GM19193 (cell line): Measurements from ENCODE around the gene URB2.

Source experiments
- POLR2A ChIP-seq: IDR thresholded peaks from 4 replicates; pipeline ENCODE4 v1.6.1; 2011; ENCODE audit not compliant: insufficient read depth, insufficient read length; ENCODE audit errors: extremely low read depth

Gene URB2

DNA sequence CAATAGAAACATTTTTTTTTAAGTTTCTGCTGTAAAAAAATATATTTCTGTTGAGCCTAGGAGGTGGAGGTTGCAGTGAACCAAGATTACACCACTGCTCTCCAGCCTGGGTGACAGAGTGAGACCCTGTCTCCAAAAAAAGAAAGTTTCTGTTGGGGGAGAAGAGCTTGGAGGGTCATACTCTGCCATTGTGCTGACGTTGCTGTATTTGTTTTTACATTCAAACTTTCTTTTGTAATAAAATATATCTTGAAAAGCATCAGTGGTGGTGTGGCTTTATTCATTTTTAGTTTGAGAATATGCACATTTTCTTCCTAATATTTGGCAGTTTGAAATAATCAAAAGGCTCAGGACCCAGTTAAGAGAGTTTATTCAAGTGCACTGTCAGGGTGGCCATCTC lies 64.6 kb downstream of the URB2 start:
- no peak for TF ChIP-seq POLR2A

- TF ChIP-seq POLR2A, result no peak
Observed at GRCh38 chr1:229691362-229691761, 65.3 kb downstream of the URB2 start.

GRCh38 chr1:229693129-229693900 lies 67.3 kb downstream of the URB2 start:
- no peak for TF ChIP-seq POLR2A

DNA sequence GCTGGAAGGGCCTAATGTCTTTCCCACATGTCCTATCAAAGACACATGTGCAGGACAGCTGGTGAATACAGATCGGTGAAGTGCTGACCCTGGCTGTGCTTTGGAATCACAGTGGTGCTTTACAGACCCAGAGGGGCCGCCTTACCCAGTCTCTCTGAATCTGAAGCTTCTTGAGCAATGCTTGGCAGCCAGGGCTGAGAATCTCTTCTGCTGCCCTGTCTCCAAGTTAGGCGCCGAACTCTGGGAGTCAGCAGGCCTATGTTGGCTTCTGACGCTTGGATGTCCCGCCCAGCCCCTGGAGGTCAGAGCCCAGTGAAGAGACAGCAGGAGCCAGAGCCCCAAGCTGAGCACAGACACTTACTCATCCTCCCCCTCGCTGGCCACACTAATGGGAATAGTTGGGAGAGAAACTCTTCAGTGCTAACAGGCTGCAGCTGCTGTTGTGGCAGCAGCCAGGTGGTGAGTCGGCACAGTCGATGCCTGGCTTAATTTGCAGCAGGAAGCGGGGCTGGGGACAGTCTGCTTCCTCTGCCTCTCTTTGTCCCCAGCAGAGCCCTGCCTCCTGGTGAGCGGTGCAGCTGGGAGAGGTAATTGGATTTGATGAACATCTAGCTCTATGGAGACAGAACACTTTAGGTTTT lies 68.1 kb downstream of the URB2 start:
- TF ChIP-seq POLR2A, result no peak

- TF ChIP-seq POLR2A, result no peak
Observed at GRCh38 chr1:229696385-229696784, 70.3 kb downstream of the URB2 start.

GRCh38 chr1:229699613-229700267 lies 73.7 kb downstream of the URB2 start:
- no peak for TF ChIP-seq POLR2A

GRCh38 chr1:229704157-229704556 lies 78.1 kb downstream of the URB2 start:
- TF ChIP-seq POLR2A, result no peak

GRCh38 chr1:229709500-229710013 lies 83.5 kb downstream of the URB2 start:
- TF ChIP-seq POLR2A, result no peak
